GM19193 (cell line): ENCODE measurements around the gene RAD51B.

ENCODE experiments used
- POLR2A ChIP-seq: IDR thresholded peaks from 4 replicates; pipeline ENCODE4 v1.6.1; 2011; ENCODE audit not compliant: insufficient read depth, insufficient read length; ENCODE audit errors: extremely low read depth

Gene RAD51B

DNA sequence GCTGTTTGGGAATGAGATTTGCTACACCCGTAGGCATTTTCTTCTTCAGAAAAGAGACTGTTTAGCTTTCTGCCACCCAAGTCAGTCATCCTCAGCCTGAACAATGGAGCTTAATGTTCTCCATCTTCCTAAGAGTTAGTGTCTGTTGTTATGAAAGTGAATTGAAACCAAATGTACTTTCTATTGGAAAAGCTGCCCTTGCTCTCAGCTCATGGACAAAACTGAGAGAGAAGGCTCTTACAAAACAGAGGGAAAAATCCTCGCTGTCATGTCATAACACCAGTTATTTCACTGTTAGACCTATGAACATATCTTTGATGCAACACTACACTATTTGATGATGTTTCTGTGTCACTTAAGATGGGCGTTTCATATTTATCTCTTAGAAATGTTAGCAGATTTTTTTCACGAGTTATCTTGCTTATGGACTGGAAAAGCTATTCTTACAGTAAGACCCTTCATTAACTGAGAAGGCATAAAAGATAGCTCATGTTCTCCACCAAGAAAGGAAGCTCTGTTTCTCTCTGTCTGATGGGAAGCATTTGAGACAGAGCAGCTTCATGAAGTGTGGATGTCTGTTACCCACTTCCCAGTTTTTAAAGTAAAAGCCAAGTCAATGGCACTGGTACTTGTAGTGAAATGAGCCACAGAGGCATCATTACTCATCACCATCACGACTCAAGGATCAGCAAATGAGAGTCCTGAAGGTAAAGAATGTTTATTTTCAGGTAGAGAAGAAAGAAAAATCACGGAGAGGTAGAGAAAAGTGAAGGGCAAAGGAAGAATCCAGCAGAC lies 489.3 kb downstream of the RAD51B start:
- no peak for TF ChIP-seq POLR2A

DNA sequence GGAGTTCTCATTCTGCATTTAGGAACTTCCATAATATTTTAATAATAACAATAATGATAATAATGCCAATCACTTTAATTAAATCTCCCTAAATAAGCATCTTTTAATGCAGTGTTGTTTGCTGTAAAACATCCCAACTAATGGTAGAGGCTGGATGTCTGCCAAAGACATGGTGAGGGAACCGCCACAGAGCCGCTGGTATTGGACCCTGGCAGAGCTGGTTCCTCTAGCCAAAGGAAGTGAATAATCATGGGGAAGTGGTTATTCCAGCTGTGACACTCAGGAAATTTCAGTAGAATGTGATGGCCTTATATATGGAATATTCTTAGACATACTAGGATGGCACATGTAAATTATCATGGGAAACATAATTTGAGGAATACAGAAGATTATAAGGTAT lies 490.0 kb downstream of the RAD51B start:
- TF ChIP-seq POLR2A: no peak

DNA sequence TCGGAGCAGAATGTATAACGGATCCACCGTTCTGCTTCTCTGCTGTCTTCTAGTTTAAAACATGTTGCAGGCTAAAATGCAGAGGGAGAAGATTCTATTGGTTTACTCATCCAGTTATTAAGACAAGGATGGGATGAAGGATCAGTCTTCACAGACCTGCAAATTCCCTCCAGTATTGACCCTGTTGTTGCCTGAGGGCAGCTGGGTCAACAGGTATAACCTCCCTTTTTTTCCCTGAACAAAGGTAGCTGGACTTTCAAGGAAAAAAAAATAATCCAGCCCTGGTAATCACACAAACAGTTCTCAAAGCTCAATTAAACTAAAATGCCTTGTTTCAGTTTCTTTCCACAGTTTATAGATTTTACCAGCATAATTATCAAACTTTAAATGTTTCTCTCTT lies 492.7 kb downstream of the RAD51B start:
- TF ChIP-seq POLR2A: no peak

DNA sequence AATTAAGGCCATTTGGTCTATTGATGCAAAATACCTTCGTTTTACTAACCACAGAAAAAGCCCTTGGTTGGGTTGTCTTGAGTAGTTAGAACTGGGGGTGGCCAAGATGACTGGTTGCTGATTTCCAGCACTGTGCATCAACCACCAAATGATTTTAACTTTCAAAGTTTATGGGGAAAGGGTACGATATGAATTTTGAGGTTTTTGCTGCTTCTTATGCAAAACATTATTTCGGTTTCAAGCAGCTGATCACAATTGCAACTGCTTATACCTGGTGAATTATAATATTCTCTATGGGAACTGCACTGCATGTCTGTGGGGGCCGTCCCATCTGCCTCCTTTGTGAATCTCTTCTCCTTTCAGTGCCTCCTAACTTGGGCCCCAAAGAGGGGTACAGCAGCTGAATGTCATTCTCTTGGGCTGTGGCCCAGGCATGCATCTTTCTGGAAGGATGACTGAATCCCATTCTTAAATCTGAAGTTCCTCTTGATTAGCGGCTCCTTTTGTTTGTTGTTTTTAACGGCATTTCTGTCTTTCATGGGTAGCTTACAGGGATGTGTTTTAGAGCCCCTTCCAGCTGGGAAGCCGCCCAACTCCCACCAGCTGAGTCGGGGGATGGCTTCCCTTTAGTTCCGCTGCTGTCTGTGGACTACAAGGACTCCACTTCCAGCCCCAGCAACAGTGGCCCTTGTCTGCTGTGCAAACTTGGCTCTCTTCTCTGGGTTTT lies 493.5 kb downstream of the RAD51B start:
- peak; percentile 30 for TF ChIP-seq POLR2A

DNA sequence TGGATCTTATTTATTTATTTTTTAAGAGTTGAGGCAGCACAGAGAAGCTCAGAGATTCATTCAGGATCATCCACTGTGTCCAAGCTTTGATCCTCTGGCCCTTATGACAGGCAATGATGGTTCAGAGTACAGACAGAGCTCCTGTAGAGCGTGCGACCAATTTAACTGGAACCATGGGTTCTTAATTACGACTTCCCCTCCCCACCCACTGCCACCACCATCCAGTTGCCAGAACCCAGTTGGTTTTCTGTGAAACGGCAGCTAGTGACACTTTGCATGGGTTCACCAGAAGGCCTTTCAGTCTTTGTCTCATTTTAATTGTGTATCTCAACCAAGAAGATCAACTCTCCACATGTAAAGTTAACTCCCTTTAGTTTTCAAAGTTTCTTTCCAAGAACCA lies 495.1 kb downstream of the RAD51B start:
- TF ChIP-seq POLR2A: no peak

DNA sequence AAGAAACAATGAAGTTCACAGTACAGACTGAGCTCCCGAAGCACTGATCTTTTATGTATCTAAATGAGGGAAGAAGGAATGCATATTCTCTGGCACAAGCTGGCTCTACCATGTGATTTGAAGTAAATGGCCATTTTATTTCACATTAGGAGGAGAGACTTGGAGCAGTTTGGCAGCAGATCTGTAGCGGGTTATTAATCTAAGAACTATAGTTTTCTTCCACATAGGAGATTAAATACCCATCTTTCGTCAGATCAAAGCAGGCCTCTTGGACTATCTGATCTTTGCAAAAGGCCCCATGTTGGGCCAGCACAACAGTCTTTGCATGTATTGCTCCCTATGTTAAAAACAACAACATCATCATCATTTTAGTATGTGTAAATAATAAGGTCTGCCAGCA lies 495.5 kb downstream of the RAD51B start:
- no peak for TF ChIP-seq POLR2A

DNA sequence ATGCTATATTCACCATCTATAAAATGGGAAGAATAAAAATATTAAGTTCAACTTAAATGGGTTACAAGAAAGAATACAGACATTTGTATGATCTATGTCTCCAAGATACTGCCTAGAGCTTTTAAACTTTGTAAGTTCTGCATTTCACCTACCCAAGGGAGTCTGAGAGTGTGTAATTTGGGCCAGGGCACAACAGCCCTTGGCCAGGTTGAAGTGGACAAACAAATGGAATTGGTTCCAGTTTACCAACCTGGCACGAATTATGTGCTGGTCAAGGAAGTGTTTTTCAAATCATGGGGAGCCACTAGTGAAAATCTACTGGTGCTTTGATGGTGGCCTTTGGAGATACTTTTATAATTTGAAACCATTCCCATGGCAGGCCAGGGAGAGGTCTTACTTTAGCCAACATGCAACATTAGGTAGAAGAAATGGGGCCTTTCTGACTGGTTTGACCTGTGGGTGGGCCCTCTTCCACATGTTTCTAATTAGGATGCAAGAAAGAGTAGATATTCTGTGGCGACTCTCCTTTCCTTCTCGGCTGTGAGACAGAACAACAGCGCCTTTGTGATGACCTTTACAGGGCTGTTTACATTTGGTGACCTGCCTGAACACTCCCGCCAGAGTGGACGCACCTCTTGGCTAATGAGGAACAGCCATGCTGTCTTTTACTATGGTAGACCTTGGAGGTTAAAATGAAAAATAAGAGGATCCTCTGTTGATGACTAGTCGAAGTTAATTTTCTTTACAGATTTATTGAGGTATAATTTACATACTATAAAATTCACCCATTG lies 496.7 kb downstream of the RAD51B start:
- no peak for TF ChIP-seq POLR2A

DNA sequence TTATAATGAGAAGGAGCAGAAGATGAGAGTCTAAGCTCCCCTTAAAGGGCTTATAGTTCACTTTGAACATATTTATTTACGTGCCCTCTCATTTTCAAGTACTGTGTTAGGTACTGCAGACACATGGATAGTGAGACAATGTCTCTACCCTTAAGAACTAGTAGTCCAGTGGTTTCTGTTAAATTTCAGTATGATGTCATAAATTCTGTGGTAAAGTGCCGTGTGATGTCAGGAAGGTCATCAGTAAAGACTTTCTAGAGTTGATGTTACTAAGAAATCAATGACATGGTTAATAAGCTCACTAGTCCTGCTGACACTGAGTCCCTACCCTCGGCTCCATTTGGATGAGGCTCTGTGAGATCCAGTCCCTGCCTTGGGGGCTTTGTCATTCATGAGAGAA lies 497.7 kb downstream of the RAD51B start:
- TF ChIP-seq POLR2A: no peak

DNA sequence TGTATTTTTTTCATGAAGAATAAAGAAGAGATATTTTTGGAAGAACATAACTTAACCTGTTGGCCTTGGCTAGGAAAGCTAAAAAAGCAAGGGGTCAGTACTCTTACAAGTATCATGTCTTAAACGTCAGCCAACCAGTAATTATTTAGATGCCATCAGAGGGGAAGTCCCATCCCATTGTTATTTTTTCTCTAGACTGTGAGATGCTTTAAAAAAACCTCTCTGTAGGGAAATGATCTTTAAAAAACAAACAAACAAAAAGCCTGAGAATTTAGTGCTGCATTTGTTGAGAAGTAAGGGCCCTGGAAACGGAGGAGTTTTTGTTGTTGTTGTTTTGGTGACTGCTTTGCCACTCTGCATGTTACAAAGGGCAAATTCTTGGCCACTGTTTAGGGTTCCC lies 499.2 kb downstream of the RAD51B start:
- no peak for TF ChIP-seq POLR2A

DNA sequence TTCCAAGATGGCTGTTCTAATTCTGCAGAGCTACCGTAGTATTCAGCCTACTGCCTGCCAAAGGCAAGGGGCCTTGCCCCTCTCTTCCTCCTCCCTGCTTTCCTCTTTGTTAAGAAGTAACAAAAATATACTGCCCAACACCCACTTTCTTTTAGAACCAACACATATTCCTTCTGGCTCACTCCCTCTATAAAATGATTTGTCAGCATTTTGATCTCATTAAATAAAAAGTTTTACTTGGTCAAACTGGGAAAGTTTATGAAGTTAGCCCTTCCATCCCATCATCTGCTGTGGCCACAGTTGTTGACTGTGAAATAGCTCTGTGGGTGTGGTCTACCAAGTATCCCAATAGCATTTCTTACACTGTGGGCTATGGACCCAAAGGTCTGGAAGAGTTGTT lies 500.9 kb downstream of the RAD51B start:
- no peak for TF ChIP-seq POLR2A

DNA sequence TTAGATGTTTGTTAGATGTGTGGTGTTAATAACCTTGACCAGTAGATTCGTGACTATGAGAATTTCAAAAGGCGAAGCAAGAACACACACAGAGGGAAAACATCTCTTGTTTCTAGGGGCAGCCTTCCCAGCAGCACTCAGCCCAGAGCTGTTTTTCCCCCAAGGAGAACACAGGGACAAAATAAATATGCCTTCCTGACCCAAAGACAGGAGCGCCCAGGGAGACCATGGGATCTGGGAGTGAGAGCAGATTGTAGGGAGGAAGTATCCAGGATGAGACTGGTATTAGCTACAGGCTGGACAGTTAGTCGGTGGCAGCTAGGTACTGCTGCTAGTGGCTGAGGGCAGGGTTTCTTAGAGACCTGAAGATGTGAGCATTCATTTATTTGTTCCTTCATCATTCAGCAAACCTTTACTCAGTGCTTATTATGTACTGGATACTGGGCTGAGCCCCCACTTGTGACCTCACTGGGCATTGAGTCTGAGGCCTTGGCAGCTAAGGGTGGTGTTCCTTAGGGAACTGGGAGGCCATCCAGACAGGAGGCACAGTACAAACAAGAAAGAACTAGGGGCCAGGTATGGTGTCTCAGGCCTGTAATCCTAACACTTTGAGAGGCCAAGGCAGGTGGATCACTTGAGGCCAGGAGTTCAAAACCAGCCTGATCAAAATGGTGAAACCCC lies 503.5 kb downstream of the RAD51B start:
- TF ChIP-seq POLR2A: no peak

DNA sequence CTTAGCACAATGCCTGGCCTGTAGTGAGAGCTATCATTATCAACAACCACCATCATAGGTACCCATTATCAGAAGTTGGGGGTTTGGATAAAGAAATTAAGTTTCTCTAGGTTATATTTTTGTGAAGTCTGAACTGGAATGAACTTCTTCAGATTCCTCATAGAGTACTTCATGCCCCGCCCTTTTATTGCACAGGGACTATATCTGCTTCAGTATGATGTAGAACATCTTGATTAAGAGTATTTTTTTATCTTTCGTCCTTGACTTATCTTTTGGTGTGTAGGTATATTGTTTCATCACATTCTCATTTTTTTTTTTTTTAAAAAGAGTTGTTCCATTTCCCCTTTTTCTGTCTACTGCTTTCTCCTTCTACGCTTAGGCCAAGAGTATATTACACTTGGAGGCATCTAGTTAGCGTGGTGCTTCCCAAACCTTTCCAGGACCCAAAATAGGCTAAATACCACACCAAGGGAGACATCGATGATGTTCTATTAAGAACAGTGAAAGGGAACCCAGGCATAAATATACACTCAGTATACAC lies 505.8 kb downstream of the RAD51B start:
- TF ChIP-seq POLR2A: no peak

DNA sequence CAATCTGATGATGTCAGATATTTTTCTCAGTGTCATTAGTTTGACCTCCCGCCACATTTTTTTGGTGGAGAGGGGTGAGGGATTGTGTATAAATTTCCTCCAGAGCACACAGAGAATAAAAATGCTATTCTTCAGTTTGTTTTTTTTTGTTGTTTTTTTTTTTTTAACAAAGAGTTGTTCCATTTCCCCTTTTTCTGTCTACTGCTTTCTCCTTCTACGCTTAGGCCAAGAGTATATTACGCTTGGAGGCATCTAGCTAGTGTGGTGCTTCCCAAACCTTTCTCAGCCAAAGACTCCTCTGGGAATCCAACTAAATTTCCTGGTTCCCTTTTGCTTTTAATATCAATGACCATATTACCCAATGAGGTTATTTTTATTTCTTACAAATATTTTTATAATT lies 507.7 kb downstream of the RAD51B start:
- TF ChIP-seq POLR2A: no peak

DNA sequence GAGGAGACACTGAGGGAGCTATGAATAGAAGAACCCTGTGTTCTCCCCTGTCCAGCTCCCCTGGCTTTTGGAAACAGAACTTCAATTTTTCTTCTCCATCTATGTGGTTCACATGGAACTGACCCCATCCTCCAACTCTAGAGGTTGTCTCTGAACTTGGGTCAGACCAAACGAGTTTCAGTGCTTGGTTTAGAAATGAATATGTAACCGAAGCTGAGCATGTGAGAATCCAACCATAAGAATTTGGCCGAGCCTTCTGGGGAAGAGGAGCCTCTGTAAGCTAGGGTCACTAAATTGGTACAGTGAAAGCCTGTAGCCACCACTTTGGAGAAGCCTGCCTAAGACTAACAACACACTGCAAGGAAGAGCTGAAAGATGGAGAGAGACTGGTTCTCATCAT lies 508.9 kb downstream of the RAD51B start:
- no peak for TF ChIP-seq POLR2A

DNA sequence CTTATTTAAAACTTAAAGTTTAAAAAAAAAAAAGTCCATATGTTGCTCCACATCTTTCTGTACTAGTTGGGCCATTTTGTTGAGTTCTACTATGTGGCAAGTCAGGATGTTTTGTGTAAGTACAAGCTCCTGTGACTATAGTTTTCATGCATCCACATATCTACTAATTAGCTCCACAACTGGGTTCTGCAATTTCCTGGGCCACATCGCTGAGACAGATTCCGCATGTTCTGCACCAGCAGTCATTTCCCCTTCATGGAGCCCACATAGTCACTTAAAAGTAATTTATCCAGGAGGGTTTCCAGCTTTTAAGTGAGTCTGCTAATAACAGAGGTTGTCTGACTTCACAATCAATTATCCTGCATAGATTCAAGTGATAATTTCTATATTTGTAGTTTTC lies 511.8 kb downstream of the RAD51B start:
- TF ChIP-seq POLR2A: no peak
